Activated naive CD4-positive, alpha-beta T cell treated with anti-CD3 and anti-CD28 coated beads for 36 hours (primary cell): ENCODE results near the gene PLXNC1. TPM values are rescaled to one million over a fixed set of nuclear protein-coding genes. Genes with fewer than 3 reads are reported as not detected.
A peak's percentile ranks its signal among the peaks of the same experiment; 100 is the strongest.

Experiments used
- CTCF ChIA-PET: fragments of 350-600 bp; sonication (Branson Sonifier 250); formaldehyde crosslinking; loops from one replicate; lab custom pipeline; 2021; ENCODE audit warnings: antibody characterized with exemption; lab: Charles Lee
- DNase-seq: peaks from one replicate; pipeline ENCODE4 v3.0.0-alpha.2; 2020
- H3K27ac Mint-ChIP-seq: one replicate; pipeline ENCODE4 v1.8.0; 2021; ENCODE audit warnings: mild to moderate bottlenecking, mixed read lengths
- H3K27me3 Mint-ChIP-seq: one replicate; pipeline ENCODE4 v1.8.0; 2021; ENCODE audit warnings: low read depth, mixed read lengths
- H3K36me3 Mint-ChIP-seq: one replicate; pipeline ENCODE4 v1.8.0; 2021; ENCODE audit warnings: low read depth, mixed read lengths
- H3K4me1 Mint-ChIP-seq: one replicate; pipeline ENCODE4 v1.8.0; 2021; ENCODE audit warnings: low read depth, mixed read lengths
- H3K4me3 Mint-ChIP-seq: one replicate; pipeline ENCODE4 v1.8.0; 2021; ENCODE audit warnings: mild to moderate bottlenecking, moderate library complexity, mixed read lengths
- H3K9me3 Mint-ChIP-seq: one replicate; pipeline ENCODE4 v1.8.0; 2021; ENCODE audit warnings: mixed read lengths
- intact Hi-C: fragments of 100-400 bp; cut with micrococcal nuclease; formaldehyde crosslinking; loops from one replicate; pipeline ENCODE4 v1.15.1; 2023
- total RNA-seq, 2 experiments: library from RNA; stranded (reverse); gene quantifications; one replicate each; pipeline ENCODE4 v1.2.3, GENCODE V29; 2021

Gene PLXNC1
- total RNA-seq, 2 experiments from 2014 or later = 3.6 to 4.0 TPM

GRCh38 chr12:94277426-94278000 lies 129.1 kb downstream of the PLXNC1 start:
- H3K4me3 Mint-ChIP-seq = no peak overlapping the region
- CTCF ChIA-PET = no interaction called here
- no peak overlapping the region for H3K27ac Mint-ChIP-seq
- intact Hi-C loops = no loop called here
- no peaks in the 10 kb centered on the region for H3K9me3 Mint-ChIP-seq
- H3K4me1 Mint-ChIP-seq = peaks cover 10% of the 10 kb centered on the region
- peaks cover 4% of the 10 kb centered on the region for H3K36me3 Mint-ChIP-seq
- H3K27me3 Mint-ChIP-seq = no peaks in the 10 kb centered on the region
- no peak for DNase-seq

GRCh38 chr12:94280063-94280462 lies 131.7 kb downstream of the PLXNC1 start:
- CTCF ChIA-PET = no interaction called here
- DNase-seq = no peak
- H3K27me3 Mint-ChIP-seq = no peaks in the 10 kb centered on the region
- intact Hi-C loops = loop anchor here (5.0 kb wide), 1 partner anchor 133 kb away; the partner anchor contains the start of gene PLXNC1
- H3K27ac Mint-ChIP-seq = no peak overlapping the region
- H3K9me3 Mint-ChIP-seq = no peaks in the 10 kb centered on the region
- H3K4me1 Mint-ChIP-seq = peaks cover 22% of the 10 kb centered on the region
- H3K36me3 Mint-ChIP-seq = peaks cover 10% of the 10 kb centered on the region
- H3K4me3 Mint-ChIP-seq = no peak overlapping the region

GRCh38 chr12:94282675-94283074 lies 134.3 kb downstream of the PLXNC1 start:
- DNase-seq = peak; percentile 58
- Mint-ChIP-seq H3K9me3 (no peaks in the 10 kb centered on the region), H3K4me1 (peaks cover 22% of the 10 kb centered on the region), H3K27ac (peak overlapping the region; percentile 12), H3K36me3 (peaks cover 13% of the 10 kb centered on the region), H3K27me3 (no peaks in the 10 kb centered on the region), H3K4me3 (no peak overlapping the region)
- intact Hi-C loops = loop anchor here (5.0 kb wide), 1 partner anchor 135 kb away; the partner anchor contains the start of gene PLXNC1
- CTCF ChIA-PET = interaction anchor here (0.5 kb wide), 1 partner anchor 51 kb away, joined by 3 read pairs; no protein-coding TSS in a partner anchor

- intact Hi-C loops = loop anchor here (5.0 kb wide), 1 partner anchor 137 kb away; the partner anchor contains the start of gene PLXNC1
- H3K4me3 Mint-ChIP-seq = no peak overlapping the region
- H3K27me3 Mint-ChIP-seq = no peaks in the 10 kb centered on the region
- H3K9me3 Mint-ChIP-seq = no peaks in the 10 kb centered on the region
- no peak for DNase-seq
- H3K36me3 Mint-ChIP-seq = peaks cover 14% of the 10 kb centered on the region
- peaks cover 22% of the 10 kb centered on the region for H3K4me1 Mint-ChIP-seq
- H3K27ac Mint-ChIP-seq = no peak overlapping the region
- CTCF ChIA-PET = no interaction called here
Measured at GRCh38 chr12:94284046-94284445, 135.7 kb downstream of the PLXNC1 start.

GRCh38 chr12:94284859-94285258 lies 136.5 kb downstream of the PLXNC1 start:
- intact Hi-C loops = loop anchor here (5.0 kb wide), 1 partner anchor 138 kb away; the partner anchor contains the start of gene PLXNC1
- H3K4me1 Mint-ChIP-seq = peaks cover 22% of the 10 kb centered on the region
- no peaks in the 10 kb centered on the region for H3K27me3 Mint-ChIP-seq
- no peaks in the 10 kb centered on the region for H3K9me3 Mint-ChIP-seq
- peaks cover 16% of the 10 kb centered on the region for H3K36me3 Mint-ChIP-seq
- H3K27ac Mint-ChIP-seq = no peak overlapping the region
- CTCF ChIA-PET = no interaction called here
- no peak overlapping the region for H3K4me3 Mint-ChIP-seq
- no peak for DNase-seq

- Mint-ChIP-seq H3K4me1 (peaks cover 22% of the 10 kb centered on the region), H3K27me3 (no peaks in the 10 kb centered on the region), H3K27ac (no peak overlapping the region), H3K4me3 (no peak overlapping the region), H3K36me3 (peaks cover 15% of the 10 kb centered on the region), H3K9me3 (no peaks in the 10 kb centered on the region)
- DNase-seq = no peak
- intact Hi-C loops = no loop called here
- CTCF ChIA-PET = no interaction called here
Measured at GRCh38 chr12:94285943-94286582, 137.7 kb downstream of the PLXNC1 start.

- no peak overlapping the region for H3K4me3 Mint-ChIP-seq
- no peaks in the 10 kb centered on the region for H3K9me3 Mint-ChIP-seq
- H3K36me3 Mint-ChIP-seq = peaks cover 15% of the 10 kb centered on the region
- no peak for DNase-seq
- peaks cover 20% of the 10 kb centered on the region for H3K4me1 Mint-ChIP-seq
- H3K27me3 Mint-ChIP-seq = no peaks in the 10 kb centered on the region
- no peak overlapping the region for H3K27ac Mint-ChIP-seq
- CTCF ChIA-PET = no interaction called here
- intact Hi-C loops = no loop called here
Measured at GRCh38 chr12:94286583-94287244, 138.3 kb downstream of the PLXNC1 start.

GRCh38 chr12:94287245-94287628 lies 138.9 kb downstream of the PLXNC1 start:
- Mint-ChIP-seq H3K27me3 (no peaks in the 10 kb centered on the region), H3K36me3 (peaks cover 15% of the 10 kb centered on the region), H3K9me3 (no peaks in the 10 kb centered on the region), H3K4me1 (peaks cover 15% of the 10 kb centered on the region), H3K27ac (no peak overlapping the region), H3K4me3 (no peak overlapping the region)
- CTCF ChIA-PET = no interaction called here
- intact Hi-C loops = no loop called here
- DNase-seq = no peak

GRCh38 chr12:94289461-94290312 lies 141.3 kb downstream of the PLXNC1 start:
- Mint-ChIP-seq H3K27me3 (no peaks in the 10 kb centered on the region), H3K36me3 (peaks cover 10% of the 10 kb centered on the region), H3K27ac (no peak overlapping the region), H3K4me1 (no peaks in the 10 kb centered on the region), H3K9me3 (no peaks in the 10 kb centered on the region), H3K4me3 (no peak overlapping the region)
- no peak for DNase-seq
- CTCF ChIA-PET = interaction anchor here (0.7 to 0.8 kb wide), 2 partner anchors 29 to 155 kb away, joined by 3 read pairs; no protein-coding TSS in a partner anchor
- intact Hi-C loops = no loop called here

GRCh38 chr12:94290353-94290752 lies 142.0 kb downstream of the PLXNC1 start:
- H3K27ac Mint-ChIP-seq = no peak overlapping the region
- no peaks in the 10 kb centered on the region for H3K27me3 Mint-ChIP-seq
- no peaks in the 10 kb centered on the region for H3K4me1 Mint-ChIP-seq
- intact Hi-C loops = no loop called here
- peaks cover 11% of the 10 kb centered on the region for H3K36me3 Mint-ChIP-seq
- CTCF ChIA-PET = interaction anchor here (0.7 to 0.8 kb wide), 2 partner anchors 30 to 156 kb away, joined by 3 read pairs; no protein-coding TSS in a partner anchor
- no peak overlapping the region for H3K4me3 Mint-ChIP-seq
- no peaks in the 10 kb centered on the region for H3K9me3 Mint-ChIP-seq
- no peak for DNase-seq

GRCh38 chr12:94297096-94297699 lies 148.8 kb downstream of the PLXNC1 start:
- intact Hi-C loops = no loop called here
- CTCF ChIA-PET = no interaction called here
- Mint-ChIP-seq H3K4me1 (no peaks in the 10 kb centered on the region), H3K36me3 (peaks cover 41% of the 10 kb centered on the region), H3K9me3 (no peaks in the 10 kb centered on the region), H3K27ac (no peak overlapping the region), H3K4me3 (no peak overlapping the region), H3K27me3 (no peaks in the 10 kb centered on the region)
- no peak for DNase-seq
